K562 (cell line): ENCODE results near the gene ZNHIT6. TPM values are rescaled to one million over a fixed set of nuclear protein-coding genes. Genes with fewer than 3 reads are reported as not detected.

Source experiments
- ATAC-seq: fragments of 200-7000 bp; cut with Tn5 transposase; 3 replicates; pipeline ENCODE4 v1.9.1; 2020; ENCODE audit warnings: moderate library complexity
- BruUV-seq: library from RNA; stranded (reverse); fragments of 400-500 nt; replicated peaks from 2 replicates; lab custom pipeline; 2021; lab: Mats Ljungman, UMichigan
- CTCF ChIA-PET: fragments of 300-600 bp; formaldehyde crosslinking; extraction: SDS; loops from one replicate; lab custom pipeline; 2021; ENCODE audit warnings: low intra/inter-chr PET ratio; lab: Yijun Ruan, JAX
- POLR2A ChIA-PET: fragments of 300-600, 350-650 bp; sonication (Branson Sonifier 250); formaldehyde crosslinking; extraction: SDS; loops from one replicate; lab custom pipeline; 2021; ENCODE audit warnings: antibody characterized with exemption, inconsistent platforms; lab: Yijun Ruan, JAX
- DNase-seq, 4 experiments: peaks; one replicate each; pipeline versions ENCODE4 v3.0.0 to v3.0.0-alpha.2; 2011 to 2018; ENCODE audit warnings: low spot score in 3 of 4, mixed read lengths in 3 of 4; ENCODE audit errors: extremely low read depth in 1 of 4
- FAIRE-seq: peaks from 2 replicates; lab custom pipeline; 2011; peaks lifted over from hg19 to GRCh38; lab: Jason Lieb, UNC
- H2AFZ ChIP-seq: 2 replicates; pipeline ENCODE4 v1.6.0; 2011; ENCODE audit warnings: low read depth, low read length, control low read depth, inconsistent platforms
- H3K27ac ChIP-seq: fragments of 200-600 bp; 3 replicates; pipeline ENCODE4 v1.8.0; 2011; ENCODE audit warnings: low read depth, mild to moderate bottlenecking, control low read depth, inconsistent platforms, low read length, moderate library complexity, mixed read lengths; ENCODE audit errors: extremely low read depth
- H3K27me3 ChIP-seq, 2 experiments: fragments of 300-600 bp in 1 of 2; 2 replicates in 1 of 2; 3 replicates in 1 of 2; pipeline versions ENCODE4 v1.6.0 to v1.8.0; 2011; ENCODE audit warnings: inconsistent platforms in 2 of 2, low read length in 2 of 2, mild to moderate bottlenecking in 1 of 2, mixed read lengths in 1 of 2, moderate library complexity in 1 of 2; ENCODE audit not compliant: control insufficient read depth in 2 of 2, insufficient read depth in 2 of 2
- H3K36me3 ChIP-seq: fragments of 300-600 bp; 3 replicates; pipeline ENCODE4 v1.8.0; 2011; ENCODE audit warnings: mild to moderate bottlenecking, low read length, inconsistent platforms; ENCODE audit not compliant: control insufficient read depth, insufficient read depth
- H3K4me1 ChIP-seq, 2 experiments: fragments of 200-600 bp in 1 of 2; replicated peaks in 1 of 2; 2 replicates in 1 of 2; 3 replicates in 1 of 2; pipeline versions ENCODE4 v1.5.1 to v1.8.0; 2011; ENCODE audit warnings: inconsistent platforms in 2 of 2, low read length in 2 of 2, mild to moderate bottlenecking in 1 of 2, mixed read lengths in 1 of 2, moderate library complexity in 1 of 2; ENCODE audit not compliant: control insufficient read depth in 2 of 2, insufficient read depth in 2 of 2
- H3K4me2 ChIP-seq: 2 replicates; pipeline ENCODE4 v1.6.1; 2011; ENCODE audit warnings: low read length, control low read depth, inconsistent platforms, mixed read lengths; ENCODE audit not compliant: insufficient read depth
- H3K4me3 ChIP-seq: fragments of 200-600 bp; sonication (generic), shearing (Covaris generic); 2 replicates; pipeline ENCODE4 v1.5.1; 2016; ENCODE audit warnings: control low read depth, inconsistent platforms
- H3K79me2 ChIP-seq: fragments of 200-600 bp; 3 replicates; pipeline ENCODE4 v1.8.0; 2011; ENCODE audit warnings: low read length, inconsistent platforms; ENCODE audit not compliant: control insufficient read depth, insufficient read depth
- H3K9ac ChIP-seq, 2 experiments: 2 replicates each; pipeline versions ENCODE4 v1.6.0 to v1.6.1; 2011; ENCODE audit warnings: low read depth in 2 of 2, low read length in 2 of 2, control low read depth in 1 of 2, inconsistent platforms in 1 of 2, mild to moderate bottlenecking in 1 of 2, mixed read lengths in 1 of 2; ENCODE audit not compliant: insufficient read depth in 1 of 2
- H3K9me1 ChIP-seq: one replicate; pipeline ENCODE4 v1.6.0; 2011; ENCODE audit warnings: inconsistent platforms, mild to moderate bottlenecking, low read length, moderate library complexity; ENCODE audit not compliant: control insufficient read depth, insufficient read depth
- H3K9me3 ChIP-seq: replicated peaks from 2 replicates; pipeline ENCODE4 v1.5.1; 2011; ENCODE audit warnings: low read depth, low read length, inconsistent platforms; ENCODE audit not compliant: control insufficient read depth, insufficient read depth
- H4K20me1 ChIP-seq: replicated peaks from 2 replicates; pipeline ENCODE4 v1.6.1; 2011; ENCODE audit warnings: low read length, inconsistent platforms, mixed read lengths; ENCODE audit not compliant: control insufficient read depth, insufficient read depth
- CBX2 ChIP-seq: fragments of 200-600 bp; sonication (generic); IDR thresholded peaks from one replicate; pipeline ENCODE4 v1.6.1; 2012; ENCODE audit warnings: mild to moderate bottlenecking, low read length, inconsistent platforms; ENCODE audit not compliant: insufficient read depth, poor library complexity, severe bottlenecking
- ELF2 ChIP-seq: fragments of 250-450 bp; sonication (Bioruptor Pico); IDR thresholded peaks from 2 replicates; pipeline ENCODE4 v1.5.0; 2021; ENCODE audit warnings: mild to moderate bottlenecking
- ERF ChIP-seq: fragments of 450-650 bp; formaldehyde crosslinking; IDR thresholded peaks from 2 replicates; pipeline ENCODE4 v1.4.0; 2020; ENCODE audit warnings: mild to moderate bottlenecking, mixed read lengths
- ESRRB ChIP-seq: fragments of 250-450 bp; sonication (Bioruptor Pico); IDR thresholded peaks from 2 replicates; pipeline ENCODE4 v1.5.0; 2020; ENCODE audit warnings: mild to moderate bottlenecking, moderate library complexity, borderline replicate concordance
- GATA2 ChIP-seq: sonication (generic); formaldehyde crosslinking; IDR thresholded peaks from 2 replicates; pipeline ENCODE4 v1.4.0; 2020; ENCODE audit warnings: mild to moderate bottlenecking, missing genetic modification reagents
- MEF2D ChIP-seq: conservative IDR thresholded peaks from 2 replicates; pipeline ENCODE4 v1.6.1; 2016; ENCODE audit warnings: low read depth, missing genetic modification characterization, missing compliant biosample characterization
- RFX1 ChIP-seq: fragments of 450-650 bp; IDR thresholded peaks from 2 replicates; pipeline ENCODE4 v1.6.1; 2016; ENCODE audit warnings: mild to moderate bottlenecking, moderate library complexity
- STAT5A ChIP-seq: IDR thresholded peaks from 2 replicates; pipeline ENCODE4 v1.6.1; 2012; ENCODE audit warnings: low read length, inconsistent platforms, borderline replicate concordance
- ZC3H11A ChIP-seq: IDR thresholded peaks from 2 replicates; pipeline ENCODE4 v1.6.1; 2012; ENCODE audit warnings: low read depth, low read length, improper control_type of control experiment
- ZFX ChIP-seq: sonication (generic); formaldehyde crosslinking; IDR thresholded peaks from 2 replicates; pipeline ENCODE4 v1.8.0; 2022; ENCODE audit warnings: mild to moderate bottlenecking, missing genetic modification reagents, moderate library complexity
- ZNF239 ChIP-seq: fragments of 250-450 bp; sonication (Bioruptor Pico); IDR thresholded peaks from 2 replicates; pipeline ENCODE4 v1.4.0; 2020; ENCODE audit warnings: mild to moderate bottlenecking
- ZNF41 ChIP-seq: fragments of 250-450 bp; sonication (Bioruptor Pico); conservative IDR thresholded peaks from 2 replicates; pipeline ENCODE4 v1.4.0; 2020; ENCODE audit warnings: mild to moderate bottlenecking
- ZNF780A ChIP-seq: fragments of 250-450 bp; sonication (Bioruptor Pico); IDR thresholded peaks from 2 replicates; pipeline ENCODE4 v1.5.0; 2021; ENCODE audit warnings: mild to moderate bottlenecking
- ZNF785 ChIP-seq: fragments of 250-450 bp; sonication (Bioruptor Pico); IDR thresholded peaks from 2 replicates; pipeline ENCODE4 v1.4.0; 2020; ENCODE audit warnings: mild to moderate bottlenecking
- WGBS: fragments of 100-300 bp; shearing (Covaris generic); methylation state at CpG from one replicate; pipeline ENCODE4 v1.1.6; 2016; ENCODE audit warnings: low coverage, mixed read lengths; ENCODE audit not compliant: insufficient coverage; ENCODE audit errors: missing lambda C conversion rate; 5-methylcytosine and 5-hydroxymethylcytosine counted together
- in situ Hi-C: fragments of 300-500 bp; cut with MboI; formaldehyde crosslinking; loops from 4 replicates; pipeline ENCODE4 v1.15.0; 2018; ENCODE audit warnings: inconsistent platforms, mixed read lengths
- intact Hi-C: fragments of 100-400 bp; cut with micrococcal nuclease; formaldehyde crosslinking; loops from 2 replicates; pipeline ENCODE4 v1.14.2; 2022
- polyA plus RNA-seq, 8 experiments: library from polyadenylated mRNA; depleted of rRNA in 4 of 8; stranded (reverse) in 5 of 8; unstranded in 3 of 8; fragments of >200 nt; fragmentation: Nextera tagmentation in 2 of 8; fragmentation: Illumina TruSeq in 1 of 8; extraction: Ambion mirVana in 2 of 8; extraction: Trizol in 1 of 8; gene quantifications; 2 replicates each; pipeline versions ENCODE4 v1.2.1 to v1.2.3, GENCODE V29; 2011 to 2014; ENCODE audit warnings: inconsistent platforms in 1 of 8, missing spikeins in 1 of 8
- total RNA-seq, 7 experiments: library from RNA; depleted of rRNA in 6 of 7; stranded (reverse); fragments of >200 nt in 6 of 7; fragmentation: Illumina TruSeq in 2 of 7; extraction: Trizol in 2 of 7; gene quantifications; 2 replicates each; pipeline versions ENCODE4 v1.2.1 to v1.2.3, GENCODE V29; 2011 to 2021; ENCODE audit warnings: low replicate concordance in 1 of 7
- TF ChIP-seq, protein P1 (sequence below): sonication (generic); IDR thresholded peaks from 2 replicates; pipeline ENCODE4 v1.6.1; 2016
- TF ChIP-seq, protein P2 (sequence below): sonication (generic); formaldehyde crosslinking; IDR thresholded peaks from 2 replicates; pipeline ENCODE4 v1.8.0; 2022; ENCODE audit warnings: missing genetic modification reagents, mild to moderate bottlenecking, borderline replicate concordance
- TF ChIP-seq, protein P3 (sequence below): fragments of 250-450 bp; sonication (Bioruptor Pico); IDR thresholded peaks from 2 replicates; pipeline ENCODE4 v1.5.0; 2020; ENCODE audit warnings: mild to moderate bottlenecking, borderline replicate concordance

The ZNHIT6 gene
- total and polyA plus RNA-seq, 9 of the 15 experiments (the other 6 are each of a cell fraction or from before 2014, with no cell fraction given), result 15.4 to 37.6 (median 21.7) TPM

DNA sequence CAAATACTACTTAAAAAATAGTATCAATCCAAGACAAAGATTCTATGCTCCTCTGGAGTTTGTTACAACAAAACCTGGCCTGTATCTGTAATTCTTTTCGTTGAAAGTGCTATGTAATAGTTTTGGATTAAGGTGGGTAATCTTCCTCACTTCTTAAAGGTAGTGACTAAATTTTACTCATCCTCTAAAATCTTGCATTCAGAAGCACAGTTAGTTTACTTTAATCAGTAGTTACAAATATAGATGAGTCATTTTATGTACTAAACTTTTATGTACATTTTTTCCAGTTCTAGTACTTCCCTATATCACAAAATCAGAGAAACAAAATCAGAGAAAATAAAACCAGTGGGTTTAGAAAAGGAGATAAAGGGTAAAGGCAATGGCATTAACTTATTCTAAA, 51.3 kb downstream of the ZNHIT6 start (continued):
- no peak for TF ChIP-seq ZNF780A (CRISPR knock-in tag)
- TF ChIP-seq GATA2 (CRISPR knock-in tag), result no peak
- no peak for TF ChIP-seq MEF2D

DNA sequence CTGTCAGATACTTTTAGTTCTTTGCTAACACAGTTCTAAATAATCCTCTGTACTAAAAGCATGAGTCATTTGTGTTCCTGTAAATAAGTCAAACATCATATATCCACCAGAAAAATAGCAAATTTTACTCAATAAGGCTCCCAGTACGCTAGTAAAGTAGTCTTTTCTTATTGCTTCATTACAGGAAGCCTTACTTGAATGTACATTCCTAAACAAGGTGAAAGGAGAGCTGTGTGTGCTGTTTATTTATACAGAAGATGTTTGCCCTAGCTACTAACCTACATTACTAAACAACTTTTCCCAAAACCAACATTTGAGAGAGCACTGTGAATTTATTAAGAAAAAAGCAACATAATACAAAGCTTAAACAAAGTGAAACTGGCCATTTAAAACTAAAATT, 52.0 kb downstream of the ZNHIT6 start:
- in situ Hi-C loops, result no loop called here
- DNase-seq, result no peak
- H3K4me1 ChIP-seq, result no peaks in the 10 kb centered on the region
- H3K4me3 ChIP-seq, result no peak overlapping the region
- H3K36me3 ChIP-seq, result peaks cover 40% of the 10 kb centered on the region; the same call in 2 of the 3 replicates
- CTCF ChIA-PET, result no interaction called here
- no peak overlapping the region for H3K4me2 ChIP-seq
- H3K27ac ChIP-seq, result no peak overlapping the region
- intact Hi-C loops, result no loop called here
- H3K9me1 ChIP-seq, result no peaks in the 10 kb centered on the region
- no peak for ATAC-seq
- H2AFZ ChIP-seq, result no peak overlapping the region
- no peaks in the 10 kb centered on the region for H3K27me3 ChIP-seq
- H3K9me3 ChIP-seq, result no peaks in the 10 kb centered on the region
- POLR2A ChIA-PET, result no interaction called here
- no TSS peak for BruUV-seq
- no peak overlapping the region for H3K9ac ChIP-seq
- no peaks in the 10 kb centered on the region for H3K79me2 ChIP-seq
- H4K20me1 ChIP-seq, result no peaks in the 10 kb centered on the region
- WGBS, result 100% methylated on average over 1 of the region's 1 CpG
- FAIRE-seq, result no peak
- no peak for TF ChIP-seq ZFX (CRISPR knock-in tag)
- no peak for TF ChIP-seq CBX2
- TF ChIP-seq ERF (CRISPR knock-in tag), result no peak
- no peak for TF ChIP-seq ZNF41
- TF ChIP-seq, protein P1, sequence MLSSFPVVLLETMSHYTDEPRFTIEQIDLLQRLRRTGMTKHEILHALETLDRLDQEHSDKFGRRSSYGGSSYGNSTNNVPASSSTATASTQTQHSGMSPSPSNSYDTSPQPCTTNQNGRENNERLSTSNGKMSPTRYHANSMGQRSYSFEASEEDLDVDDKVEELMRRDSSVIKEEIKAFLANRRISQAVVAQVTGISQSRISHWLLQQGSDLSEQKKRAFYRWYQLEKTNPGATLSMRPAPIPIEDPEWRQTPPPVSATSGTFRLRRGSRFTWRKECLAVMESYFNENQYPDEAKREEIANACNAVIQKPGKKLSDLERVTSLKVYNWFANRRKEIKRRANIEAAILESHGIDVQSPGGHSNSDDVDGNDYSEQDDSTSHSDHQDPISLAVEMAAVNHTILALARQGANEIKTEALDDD, result no peak
- TF ChIP-seq, protein P2, sequence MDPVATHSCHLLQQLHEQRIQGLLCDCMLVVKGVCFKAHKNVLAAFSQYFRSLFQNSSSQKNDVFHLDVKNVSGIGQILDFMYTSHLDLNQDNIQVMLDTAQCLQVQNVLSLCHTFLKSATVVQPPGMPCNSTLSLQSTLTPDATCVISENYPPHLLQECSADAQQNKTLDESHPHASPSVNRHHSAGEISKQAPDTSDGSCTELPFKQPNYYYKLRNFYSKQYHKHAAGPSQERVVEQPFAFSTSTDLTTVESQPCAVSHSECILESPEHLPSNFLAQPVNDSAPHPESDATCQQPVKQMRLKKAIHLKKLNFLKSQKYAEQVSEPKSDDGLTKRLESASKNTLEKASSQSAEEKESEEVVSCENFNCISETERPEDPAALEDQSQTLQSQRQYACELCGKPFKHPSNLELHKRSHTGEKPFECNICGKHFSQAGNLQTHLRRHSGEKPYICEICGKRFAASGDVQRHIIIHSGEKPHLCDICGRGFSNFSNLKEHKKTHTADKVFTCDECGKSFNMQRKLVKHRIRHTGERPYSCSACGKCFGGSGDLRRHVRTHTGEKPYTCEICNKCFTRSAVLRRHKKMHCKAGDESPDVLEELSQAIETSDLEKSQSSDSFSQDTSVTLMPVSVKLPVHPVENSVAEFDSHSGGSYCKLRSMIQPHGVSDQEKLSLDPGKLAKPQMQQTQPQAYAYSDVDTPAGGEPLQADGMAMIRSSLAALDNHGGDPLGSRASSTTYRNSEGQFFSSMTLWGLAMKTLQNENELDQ (CRISPR knock-in tag), result no peak
- TF ChIP-seq ZNF785, result no peak
- TF ChIP-seq ZNF239 (CRISPR knock-in tag), result no peak
- TF ChIP-seq, protein P3, sequence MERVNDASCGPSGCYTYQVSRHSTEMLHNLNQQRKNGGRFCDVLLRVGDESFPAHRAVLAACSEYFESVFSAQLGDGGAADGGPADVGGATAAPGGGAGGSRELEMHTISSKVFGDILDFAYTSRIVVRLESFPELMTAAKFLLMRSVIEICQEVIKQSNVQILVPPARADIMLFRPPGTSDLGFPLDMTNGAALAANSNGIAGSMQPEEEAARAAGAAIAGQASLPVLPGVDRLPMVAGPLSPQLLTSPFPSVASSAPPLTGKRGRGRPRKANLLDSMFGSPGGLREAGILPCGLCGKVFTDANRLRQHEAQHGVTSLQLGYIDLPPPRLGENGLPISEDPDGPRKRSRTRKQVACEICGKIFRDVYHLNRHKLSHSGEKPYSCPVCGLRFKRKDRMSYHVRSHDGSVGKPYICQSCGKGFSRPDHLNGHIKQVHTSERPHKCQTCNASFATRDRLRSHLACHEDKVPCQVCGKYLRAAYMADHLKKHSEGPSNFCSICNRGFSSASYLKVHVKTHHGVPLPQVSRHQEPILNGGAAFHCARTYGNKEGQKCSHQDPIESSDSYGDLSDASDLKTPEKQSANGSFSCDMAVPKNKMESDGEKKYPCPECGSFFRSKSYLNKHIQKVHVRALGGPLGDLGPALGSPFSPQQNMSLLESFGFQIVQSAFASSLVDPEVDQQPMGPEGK (CRISPR knock-in tag), result no peak
- no peak for TF ChIP-seq STAT5A
- TF ChIP-seq ZC3H11A, result no peak
- no peak for TF ChIP-seq ESRRB (CRISPR knock-in tag)
- TF ChIP-seq RFX1, result no peak
- no peak for TF ChIP-seq ELF2 (CRISPR knock-in tag)
